ENCODE results near the gene PDLIM5.

PDLIM5 gene

DNA sequence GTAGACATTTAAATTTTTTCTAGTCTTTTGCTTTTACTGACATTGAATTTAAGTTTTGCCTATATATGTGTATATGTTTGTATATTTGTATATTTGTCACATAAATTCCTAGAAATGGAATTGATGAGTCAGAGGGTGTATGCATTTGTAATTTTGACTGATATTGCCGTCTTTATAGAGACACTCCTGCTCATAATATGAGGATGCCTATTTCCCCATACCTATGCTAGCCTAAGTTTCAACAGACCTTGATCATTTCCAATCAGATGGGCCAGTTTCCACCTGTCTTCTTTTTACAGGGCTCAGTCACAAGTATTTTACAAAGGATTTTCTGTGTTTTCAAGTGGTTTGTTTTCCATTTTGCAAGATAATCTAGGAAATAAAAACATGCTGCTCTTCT is 10.8 kb downstream of the PDLIM5 start:
- DNase-seq (ENCODE audit: low spot score): no peak

GRCh38 chr4:94463771-94464170 is 12.0 kb downstream of the PDLIM5 start:
- H3K36me3 ChIP-seq (ENCODE audit: low read depth): peaks cover 51% of the 10 kb centered on the region
- H3K9me3 ChIP-seq (ENCODE audit: severe bottlenecking): no peaks in the 10 kb centered on the region
- peak; percentile 39 for ATAC-seq (ENCODE audit: low read depth)

More for the DNA sequence above, 10.8 kb downstream of the PDLIM5 start:
- H3K27me3 ChIP-seq (ENCODE audit: insufficient read depth, poor library complexity, severe bottlenecking): no peaks in the 10 kb centered on the region
- no peak overlapping the region for H3K4me3 ChIP-seq (ENCODE audit: severe bottlenecking)
- peaks cover 41% of the 10 kb centered on the region for H3K4me1 ChIP-seq (ENCODE audit: insufficient read depth, poor library complexity, severe bottlenecking)
- no peak for TF ChIP-seq CTCF (IDR thresholded peaks at IDR 0.05; ENCODE audit: poor library complexity, severe bottlenecking)
- peak; percentile 40 for ATAC-seq (ENCODE audit: low read depth)
- no peaks in the 10 kb centered on the region for H3K9me3 ChIP-seq (ENCODE audit: severe bottlenecking)
- H3K27ac ChIP-seq (ENCODE audit: poor library complexity, severe bottlenecking): peak overlapping the region; percentile 16
- H3K36me3 ChIP-seq (ENCODE audit: low read depth): peaks cover 63% of the 10 kb centered on the region

GRCh38 chr4:94466371-94466770 is 14.6 kb downstream of the PDLIM5 start:
- TF ChIP-seq CTCF (IDR thresholded peaks at IDR 0.05; ENCODE audit: poor library complexity, severe bottlenecking): no peak
- ATAC-seq (ENCODE audit: low read depth) (no peak), DNase-seq (ENCODE audit: low spot score) (no peak)
- Histone ChIP-seq H3K4me1 (ENCODE audit: insufficient read depth, poor library complexity, severe bottlenecking) (peaks cover 20% of the 10 kb centered on the region), H3K27me3 (ENCODE audit: insufficient read depth, poor library complexity, severe bottlenecking) (no peaks in the 10 kb centered on the region), H3K36me3 (ENCODE audit: low read depth) (peaks cover 40% of the 10 kb centered on the region), H3K9me3 (ENCODE audit: severe bottlenecking) (no peaks in the 10 kb centered on the region), H3K4me3 (ENCODE audit: severe bottlenecking) (no peak overlapping the region), H3K27ac (ENCODE audit: poor library complexity, severe bottlenecking) (no peak overlapping the region)

More at GRCh38 chr4:94463771-94464170, 12.0 kb downstream of the PDLIM5 start:
- no peak for DNase-seq (ENCODE audit: low spot score)
- no peak overlapping the region for H3K4me3 ChIP-seq (ENCODE audit: severe bottlenecking)
- peaks cover 29% of the 10 kb centered on the region for H3K4me1 ChIP-seq (ENCODE audit: insufficient read depth, poor library complexity, severe bottlenecking)
- H3K27me3 ChIP-seq (ENCODE audit: insufficient read depth, poor library complexity, severe bottlenecking): no peaks in the 10 kb centered on the region
- no peak for TF ChIP-seq CTCF (IDR thresholded peaks at IDR 0.05; ENCODE audit: poor library complexity, severe bottlenecking)
- H3K27ac ChIP-seq (ENCODE audit: poor library complexity, severe bottlenecking): no peak overlapping the region

DNA sequence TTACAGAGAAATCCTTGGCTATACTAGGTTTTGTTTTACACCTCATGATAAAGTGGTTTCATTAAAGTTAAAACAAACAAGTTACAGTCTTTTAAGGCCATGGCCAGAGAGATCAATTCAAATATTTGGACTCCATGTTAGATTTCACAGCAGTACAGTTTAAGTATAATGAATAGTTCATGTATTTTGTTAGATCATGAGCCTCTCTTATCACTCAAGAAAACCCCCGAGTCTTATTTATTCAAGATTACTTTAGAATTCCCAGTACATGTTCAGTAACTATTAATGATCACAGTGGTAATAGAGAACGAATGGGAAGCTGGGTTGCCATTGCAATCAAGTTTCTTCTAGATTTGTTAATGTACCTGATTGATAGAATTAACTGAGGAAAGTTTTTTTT is 15.2 kb downstream of the PDLIM5 start:
- no peak for TF ChIP-seq CTCF (IDR thresholded peaks at IDR 0.05; ENCODE audit: poor library complexity, severe bottlenecking)
- ATAC-seq (ENCODE audit: low read depth): no peak
- Histone ChIP-seq H3K4me3 (ENCODE audit: severe bottlenecking) (no peak overlapping the region), H3K9me3 (ENCODE audit: severe bottlenecking) (no peaks in the 10 kb centered on the region), H3K36me3 (ENCODE audit: low read depth) (peaks cover 36% of the 10 kb centered on the region), H3K4me1 (ENCODE audit: insufficient read depth, poor library complexity, severe bottlenecking) (peaks cover 21% of the 10 kb centered on the region), H3K27ac (ENCODE audit: poor library complexity, severe bottlenecking) (no peak overlapping the region), H3K27me3 (ENCODE audit: insufficient read depth, poor library complexity, severe bottlenecking) (no peaks in the 10 kb centered on the region)
- no peak for DNase-seq (ENCODE audit: low spot score)

- ATAC-seq (ENCODE audit: low read depth): no peak
- H3K27ac ChIP-seq (ENCODE audit: poor library complexity, severe bottlenecking): no peak overlapping the region
- H3K4me3 ChIP-seq (ENCODE audit: severe bottlenecking): no peak overlapping the region
- H3K36me3 ChIP-seq (ENCODE audit: low read depth): peaks cover 38% of the 10 kb centered on the region
- H3K27me3 ChIP-seq (ENCODE audit: insufficient read depth, poor library complexity, severe bottlenecking): no peaks in the 10 kb centered on the region
- no peaks in the 10 kb centered on the region for H3K9me3 ChIP-seq (ENCODE audit: severe bottlenecking)
- no peak for DNase-seq (ENCODE audit: low spot score)
- TF ChIP-seq CTCF (IDR thresholded peaks at IDR 0.05; ENCODE audit: poor library complexity, severe bottlenecking): no peak
- H3K4me1 ChIP-seq (ENCODE audit: insufficient read depth, poor library complexity, severe bottlenecking): peaks cover 21% of the 10 kb centered on the region
These were observed 16.5 kb downstream of the PDLIM5 start for GRCh38 chr4:94468093-94468769.
